ENCODE results near the gene MFAP5.
"Not testable (repeated sequence)": the region's sequence is repeated elsewhere in the genome, so short reads cannot be mapped to it uniquely, and the experiment has no call there.

The MFAP5 gene

GRCh38 chr12:8622646-8623045 is 40.0 kb downstream of the MFAP5 start:
- TF ChIP-seq CTCF (IDR thresholded peaks at IDR 0.05; ENCODE audit: low read depth, low read length): no peak
- no peak overlapping the region for H3K4me3 ChIP-seq (ENCODE audit: low read depth, low read length)
- H3K9me3 ChIP-seq (ENCODE audit: severe bottlenecking): no peaks in the 10 kb centered on the region
- no peaks in the 10 kb centered on the region for H3K27me3 ChIP-seq (ENCODE audit: insufficient read depth, low read depth, severe bottlenecking)
- no peaks in the 10 kb centered on the region for H3K36me3 ChIP-seq
- H3K27ac ChIP-seq: no peak overlapping the region
- DNase-seq: no peak

- Histone ChIP-seq H3K9me3 (ENCODE audit: severe bottlenecking) (no peaks in the 10 kb centered on the region), H3K27me3 (ENCODE audit: insufficient read depth, low read depth, severe bottlenecking) (no peaks in the 10 kb centered on the region), H3K36me3 (no peaks in the 10 kb centered on the region), H3K27ac (no peak overlapping the region), H3K4me3 (ENCODE audit: low read depth, low read length) (no peak overlapping the region)
- DNase-seq: no peak
- no peak for TF ChIP-seq CTCF (IDR thresholded peaks at IDR 0.05; ENCODE audit: low read depth, low read length)
These were observed 47.4 kb downstream of the MFAP5 start for GRCh38 chr12:8615206-8615605.

GRCh38 chr12:8613881-8614280 is 48.7 kb downstream of the MFAP5 start:
- H3K9me3 ChIP-seq (ENCODE audit: severe bottlenecking); H3K36me3 ChIP-seq; H3K27me3 ChIP-seq (ENCODE audit: insufficient read depth, low read depth, severe bottlenecking); H3K4me3 ChIP-seq (ENCODE audit: low read depth, low read length); H3K27ac ChIP-seq; DNase-seq: not testable (repeated sequence)

- Histone ChIP-seq H3K27me3 (ENCODE audit: insufficient read depth, low read depth, severe bottlenecking) (no peaks in the 10 kb centered on the region), H3K27ac (no peak within 1 kb of the TSS; the same call in 1 of the 2 replicates), H3K36me3 (no peaks in the 10 kb centered on the region), H3K9me3 (ENCODE audit: severe bottlenecking) (no peaks in the 10 kb centered on the region), H3K4me3 (ENCODE audit: low read depth, low read length) (no peak within 1 kb of the TSS)
- no peak for TF ChIP-seq CTCF (IDR thresholded peaks at IDR 0.05; ENCODE audit: low read depth, low read length)
- DNase-seq: no peak
These were observed 50.0 kb downstream of the MFAP5 start, which contains the start of gene AICDA for GRCh38 chr12:8612629-8613028. TSS of gene AICDA (minus strand) at chr12:8612859. CDS start at chr12:8612767, 92 bp downstream.

GRCh38 chr12:8609061-8609570 is 53.5 kb downstream of the MFAP5 start:
- Histone ChIP-seq H3K9me3 (ENCODE audit: severe bottlenecking) (no peaks in the 10 kb centered on the region), H3K27me3 (ENCODE audit: insufficient read depth, low read depth, severe bottlenecking) (no peaks in the 10 kb centered on the region), H3K4me3 (ENCODE audit: low read depth, low read length) (no peak overlapping the region), H3K36me3 (no peaks in the 10 kb centered on the region), H3K27ac (no peak overlapping the region)
- DNase-seq: peak; percentile 43
- peak; percentile 75 for TF ChIP-seq CTCF (IDR thresholded peaks at IDR 0.05; ENCODE audit: low read depth, low read length)

GRCh38 chr12:8606890-8607289 is 55.7 kb downstream of the MFAP5 start:
- Histone ChIP-seq H3K36me3 (no peaks in the 10 kb centered on the region), H3K9me3 (ENCODE audit: severe bottlenecking) (no peaks in the 10 kb centered on the region), H3K27ac (no peak overlapping the region), H3K4me3 (ENCODE audit: low read depth, low read length) (no peak overlapping the region), H3K27me3 (ENCODE audit: insufficient read depth, low read depth, severe bottlenecking) (no peaks in the 10 kb centered on the region)
- no peak for TF ChIP-seq CTCF (IDR thresholded peaks at IDR 0.05; ENCODE audit: low read depth, low read length)
- DNase-seq: no peak

All from WERI-Rb-1 (cell line).